Loucy (cell line): ENCODE results near the gene ACOXL.

Experiments used
- H2AFZ ChIP-seq: fragments of 200-600 bp; sonication (generic); 2 replicates; pipeline ENCODE4 v1.6.0; 2016; ENCODE audit warnings: antibody characterized with exemption, mild to moderate bottlenecking, low read length, moderate library complexity
- H3F3A ChIP-seq: fragments of 200-600 bp; 2 replicates; pipeline ENCODE4 v1.6.0; 2016; ENCODE audit warnings: antibody characterized with exemption, low read depth, mild to moderate bottlenecking
- H3K27me3 ChIP-seq: fragments of 200-600 bp; sonication (generic); 2 replicates; pipeline ENCODE4 v1.6.1; 2014; ENCODE audit warnings: low read length, mild to moderate bottlenecking; ENCODE audit not compliant: insufficient read depth, poor library complexity, severe bottlenecking
- H3K36me3 ChIP-seq: fragments of 200-600 bp; sonication (generic); 2 replicates; pipeline ENCODE4 v1.6.1; 2016; ENCODE audit warnings: low read length; ENCODE audit not compliant: insufficient read depth
- H3K4me1 ChIP-seq: fragments of 200-600 bp; sonication (generic); 2 replicates; pipeline ENCODE4 v1.5.1; 2014; ENCODE audit warnings: low read length, mild to moderate bottlenecking; ENCODE audit not compliant: insufficient read depth, poor library complexity, severe bottlenecking
- H3K4me2 ChIP-seq: fragments of 200-600 bp; sonication (generic); 2 replicates; pipeline ENCODE4 v1.6.0; 2014; ENCODE audit warnings: antibody characterized with exemption, low read length, low read depth, mild to moderate bottlenecking; ENCODE audit not compliant: poor library complexity, severe bottlenecking
- H3K4me3 ChIP-seq: fragments of 200-600 bp; sonication (generic); 2 replicates; pipeline ENCODE4 v1.5.1; 2014; ENCODE audit warnings: low read length, mild to moderate bottlenecking, mixed read lengths; ENCODE audit not compliant: poor library complexity, severe bottlenecking
- H3K79me2 ChIP-seq: fragments of 200-600 bp; sonication (generic); 2 replicates; pipeline ENCODE4 v1.6.1; 2014; ENCODE audit warnings: low read length; ENCODE audit not compliant: insufficient read depth
- H3K9ac ChIP-seq: fragments of 200-600 bp; sonication (generic); 2 replicates; pipeline ENCODE4 v1.6.0; 2014; ENCODE audit warnings: mild to moderate bottlenecking, low read depth, low read length, moderate library complexity; ENCODE audit not compliant: poor library complexity, severe bottlenecking
- H3K9me2 ChIP-seq: fragments of 200-600 bp; sonication (generic); replicated peaks from 2 replicates; pipeline ENCODE4 v1.6.1; 2016; ENCODE audit warnings: low read depth, low read length, mixed read lengths
- H3K9me3 ChIP-seq: fragments of 200-600 bp; sonication (generic); 2 replicates; pipeline ENCODE4 v1.6.1; 2014; ENCODE audit warnings: mild to moderate bottlenecking, antibody characterized with exemption, low read length, low read depth; ENCODE audit not compliant: insufficient read depth
- H4K20me1 ChIP-seq: fragments of 200-600 bp; sonication (generic); 2 replicates; pipeline ENCODE4 v1.6.0; 2014; ENCODE audit warnings: antibody characterized with exemption, low read length, mild to moderate bottlenecking; ENCODE audit not compliant: insufficient read depth, poor library complexity, severe bottlenecking
- CTCF ChIP-seq: fragments of 200-600 bp; sonication (generic); conservative IDR thresholded peaks from 2 replicates; pipeline ENCODE4 v1.5.1; 2014; ENCODE audit warnings: mild to moderate bottlenecking, antibody characterized with exemption, low read length
- EZH2phosphoT487 ChIP-seq: fragments of 200-600 bp; IDR thresholded peaks from 2 replicates; pipeline ENCODE4 v1.6.1; 2018; ENCODE audit warnings: antibody characterized with exemption, mild to moderate bottlenecking, moderate library complexity, borderline replicate concordance

The ACOXL gene

DNA sequence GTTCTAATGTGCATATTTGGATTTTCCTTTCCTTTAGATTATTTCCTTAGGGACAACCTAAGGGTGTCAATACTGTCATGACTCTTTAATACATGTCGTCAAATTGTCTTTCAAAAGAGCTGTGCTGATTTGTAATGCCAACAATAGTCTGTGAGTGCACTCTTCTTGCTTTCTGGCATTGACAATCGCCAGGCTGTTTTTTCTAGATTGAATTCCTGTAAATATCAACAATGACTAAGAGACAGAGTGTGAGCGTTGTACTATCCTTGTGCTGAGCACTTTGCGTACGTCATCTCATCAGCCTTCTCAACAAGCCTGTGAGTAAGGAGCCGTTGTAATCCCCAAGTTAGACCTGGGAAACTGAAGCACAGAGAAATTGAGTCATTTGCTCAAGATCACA, 96.0 kb downstream of the ACOXL start:
- Histone ChIP-seq H3K9me3 (no peaks in the 10 kb centered on the region), H4K20me1 (no peaks in the 10 kb centered on the region), H3K9ac (no peak overlapping the region), H3K27me3 (no peaks in the 10 kb centered on the region), H3K4me1 (peaks cover 16% of the 10 kb centered on the region), H2AFZ (no peak overlapping the region), H3K79me2 (no peaks in the 10 kb centered on the region), H3K4me3 (no peak overlapping the region), H3F3A (no peaks in the 10 kb centered on the region), H3K4me2 (no peak overlapping the region), H3K36me3 (no peaks in the 10 kb centered on the region), H3K9me2 (no peaks in the 10 kb centered on the region)
- TF ChIP-seq CTCF (no peak), EZH2phosphoT487 (no peak)

DNA sequence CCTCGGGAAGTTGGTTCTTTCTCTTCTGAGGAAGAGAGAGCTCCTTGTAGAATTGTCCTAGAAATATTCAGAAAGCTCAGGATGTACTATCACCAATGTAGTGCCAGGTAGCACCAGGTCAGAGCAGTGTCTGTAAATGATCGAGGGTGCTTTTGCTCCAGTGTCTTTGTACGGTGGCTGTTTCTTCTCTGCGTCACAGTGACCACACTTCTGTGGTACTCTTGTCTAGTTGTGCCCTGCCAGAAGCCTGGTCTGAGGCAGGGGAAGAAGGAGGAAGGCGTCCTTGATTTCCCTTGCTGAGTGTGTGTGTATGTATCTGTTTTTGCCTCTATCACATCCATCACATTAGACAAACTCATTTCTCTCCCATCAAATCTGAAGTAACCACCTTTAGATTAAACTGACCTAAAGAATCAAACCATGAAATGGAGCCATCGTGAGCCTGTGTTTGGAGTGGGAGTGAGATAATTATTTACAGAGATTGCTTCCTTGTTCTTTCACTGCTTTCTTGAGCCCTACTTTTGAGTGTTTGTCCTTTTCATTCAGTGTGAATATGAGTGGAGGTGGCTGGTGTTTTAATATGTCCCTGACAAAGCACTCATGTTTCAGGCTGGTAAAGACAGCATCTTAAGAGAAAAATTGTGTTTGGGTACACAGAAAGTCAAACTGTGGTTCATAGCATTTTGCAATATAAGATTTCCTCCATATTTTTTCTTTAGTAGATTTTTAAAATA, 97.2 kb downstream of the ACOXL start:
- no peaks in the 10 kb centered on the region for H3K9me2 ChIP-seq
- no peaks in the 10 kb centered on the region for H3F3A ChIP-seq
- H3K36me3 ChIP-seq = no peaks in the 10 kb centered on the region
- no peak overlapping the region for H2AFZ ChIP-seq
- TF ChIP-seq EZH2phosphoT487 (no peak), CTCF (no peak)
- no peak overlapping the region for H3K4me3 ChIP-seq
- H4K20me1 ChIP-seq = no peaks in the 10 kb centered on the region
- H3K4me2 ChIP-seq = no peak overlapping the region
- H3K4me1 ChIP-seq = peaks cover 16% of the 10 kb centered on the region
- H3K9ac ChIP-seq = no peak overlapping the region
- no peaks in the 10 kb centered on the region for H3K27me3 ChIP-seq
- H3K9me3 ChIP-seq = no peaks in the 10 kb centered on the region
- H3K79me2 ChIP-seq = no peaks in the 10 kb centered on the region

DNA sequence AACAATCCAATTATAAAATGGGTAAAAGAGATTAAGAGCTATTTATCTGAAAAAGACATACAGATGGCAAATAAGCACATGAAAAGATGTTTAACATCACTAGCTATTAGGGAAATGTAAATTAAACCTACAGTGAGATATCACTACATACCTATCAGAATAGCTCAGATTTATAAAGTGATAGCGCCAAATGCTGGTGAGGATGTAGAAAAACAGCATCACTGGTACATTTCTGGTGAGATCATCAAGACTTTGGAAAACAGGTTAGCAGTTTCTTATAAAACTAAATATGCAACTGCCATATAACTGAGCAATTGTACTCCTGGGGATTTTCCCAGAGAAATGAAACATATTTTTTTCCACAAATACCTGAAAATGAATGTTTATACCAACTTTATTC, 100.4 kb downstream of the ACOXL start:
- no peaks in the 10 kb centered on the region for H3K79me2 ChIP-seq
- no peak overlapping the region for H3K4me2 ChIP-seq
- no peaks in the 10 kb centered on the region for H3K9me2 ChIP-seq
- H3K4me3 ChIP-seq = no peak overlapping the region
- no peaks in the 10 kb centered on the region for H4K20me1 ChIP-seq
- no peaks in the 10 kb centered on the region for H3K27me3 ChIP-seq
- TF ChIP-seq EZH2phosphoT487 = no peak
- TF ChIP-seq CTCF = peak; percentile 50
- H3F3A ChIP-seq = no peaks in the 10 kb centered on the region
- H3K9me3 ChIP-seq = no peaks in the 10 kb centered on the region
- H3K4me1 ChIP-seq = peaks cover 12% of the 10 kb centered on the region
- no peak overlapping the region for H2AFZ ChIP-seq
- no peak overlapping the region for H3K9ac ChIP-seq
- H3K36me3 ChIP-seq = no peaks in the 10 kb centered on the region
